HG02943 (cell line): ENCODE data around the gene ENO4.

Experiments used
- ATAC-seq: cut with Tn5 transposase; IDR thresholded peaks from one replicate; pipeline ENCODE4 v1.9.1; 2021; ENCODE audit warnings: mild to moderate bottlenecking, low read depth, moderate library complexity; ENCODE audit not compliant: unreplicated experiment

ENO4 gene

GRCh38 chr10:116910910-116911309 lies 61.6 kb downstream of the ENO4 start:
- ATAC-seq, result no peak

DNA sequence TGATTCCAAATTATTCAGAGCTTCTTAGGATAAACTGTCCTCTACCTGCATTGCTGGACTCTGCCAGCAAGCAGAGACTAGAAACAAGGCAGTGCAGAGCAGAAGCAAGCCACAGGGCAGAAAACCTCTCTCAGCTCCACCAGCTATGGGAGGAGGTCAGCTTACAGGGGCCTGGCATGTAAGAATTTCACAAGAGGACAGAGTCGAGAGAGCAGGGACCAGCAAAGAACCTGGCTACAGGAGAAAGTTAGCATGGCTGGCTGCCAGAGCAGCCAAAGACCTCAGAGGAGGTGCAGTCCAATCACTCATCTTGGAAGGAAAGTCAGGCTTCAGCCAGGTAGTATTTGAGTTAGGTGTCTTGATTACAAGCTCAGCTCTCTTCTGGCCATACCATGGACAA lies 62.9 kb downstream of the ENO4 start:
- ATAC-seq, result no peak

DNA sequence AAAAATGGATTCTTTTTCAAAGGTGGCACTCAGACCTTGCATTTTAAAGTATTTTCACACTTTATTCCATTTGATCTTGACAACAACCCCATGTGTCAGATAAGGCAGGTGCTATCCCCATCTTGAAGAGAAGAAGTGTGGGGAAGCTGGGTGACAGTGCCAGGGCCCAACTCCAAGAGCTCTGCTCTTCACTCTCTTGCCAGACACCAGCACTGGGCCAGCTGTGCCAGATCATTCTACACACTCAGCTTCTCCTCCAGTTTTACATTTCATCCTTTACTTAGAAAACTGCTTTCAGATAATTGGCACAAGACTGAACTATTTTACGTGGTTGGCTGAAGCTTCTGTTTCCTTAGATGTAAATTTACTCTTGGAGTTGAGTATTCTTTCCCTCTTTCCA lies 64.4 kb downstream of the ENO4 start:
- no peak for ATAC-seq

- no peak for ATAC-seq
Measured at GRCh38 chr10:116915340-116915739, 66.0 kb downstream of the ENO4 start.

GRCh38 chr10:116917481-116917880 lies 68.2 kb downstream of the ENO4 start:
- ATAC-seq, result no peak

DNA sequence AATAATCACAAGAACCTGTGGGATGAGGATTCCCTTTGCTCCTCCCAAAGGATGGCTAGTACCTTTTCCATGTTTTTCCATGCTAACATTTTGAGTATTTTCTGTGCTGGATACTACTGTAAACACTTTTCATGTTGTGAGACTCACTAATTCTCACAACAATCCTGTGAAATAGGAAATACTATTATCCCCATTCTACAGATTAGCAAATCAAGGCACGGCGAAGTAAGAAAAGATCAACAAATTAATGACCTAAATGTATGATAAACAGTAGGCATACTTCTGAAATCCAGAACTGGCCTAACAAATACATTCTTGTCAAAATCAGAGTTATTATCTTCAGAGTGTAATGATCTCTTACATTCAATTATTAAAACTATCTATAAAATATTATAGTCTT lies 69.3 kb downstream of the ENO4 start:
- ATAC-seq, result no peak

DNA sequence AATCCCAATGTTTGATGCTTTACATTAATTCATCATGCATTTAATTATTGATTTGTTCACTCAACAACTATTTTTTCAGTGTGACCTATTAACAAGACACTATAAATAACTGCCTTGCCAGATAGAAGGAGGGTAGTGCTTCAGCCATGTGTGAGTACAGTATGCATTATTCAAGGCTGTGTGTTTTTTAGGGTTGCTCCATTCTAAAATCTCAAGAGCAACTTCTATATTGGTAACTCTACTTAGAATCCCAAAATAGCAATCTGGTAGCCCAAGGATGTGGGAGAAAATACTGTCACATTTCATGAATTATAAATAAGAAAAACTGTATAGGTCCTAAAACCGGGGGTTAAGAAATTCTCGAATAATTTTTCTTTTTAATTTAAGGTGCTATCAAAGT lies 69.9 kb downstream of the ENO4 start:
- no peak for ATAC-seq

DNA sequence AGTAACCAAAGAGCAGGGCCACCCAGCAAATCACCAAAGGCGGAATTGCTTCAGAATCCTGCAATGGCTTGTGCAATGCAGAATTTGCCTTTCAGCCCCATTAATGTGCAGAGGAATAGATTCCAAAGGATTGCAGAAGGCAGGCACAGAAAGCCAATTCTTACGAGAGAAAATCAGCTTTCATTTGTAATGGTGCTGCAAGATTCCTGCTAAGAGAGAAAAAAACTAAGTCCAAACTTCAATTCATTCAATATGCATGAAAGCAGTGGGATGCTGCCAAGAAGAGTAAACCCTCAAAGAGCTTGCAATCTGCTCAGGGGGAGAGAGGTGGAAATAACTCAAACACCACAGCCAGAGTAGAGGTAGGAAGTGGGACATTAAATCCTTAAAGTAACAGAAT lies 70.4 kb downstream of the ENO4 start:
- no peak for ATAC-seq

DNA sequence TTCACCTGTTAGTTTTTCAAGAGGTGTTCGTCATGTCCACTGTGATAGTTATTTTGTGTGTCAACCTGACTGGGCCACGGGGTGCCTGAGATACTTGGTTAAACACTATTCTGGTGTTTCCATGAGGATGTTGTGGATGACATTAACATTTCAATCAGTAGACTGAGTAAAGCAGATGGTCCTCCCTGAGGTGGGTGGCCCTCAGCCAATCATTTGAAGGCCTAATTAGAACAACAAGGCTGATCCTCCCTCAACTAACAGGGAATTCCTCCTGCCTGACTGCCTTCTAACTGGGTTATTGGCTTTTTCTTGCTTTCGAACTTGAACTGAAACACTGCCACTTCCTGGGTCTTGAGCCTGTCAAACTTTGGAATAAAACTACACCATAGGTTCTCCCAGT lies 75.8 kb downstream of the ENO4 start:
- ATAC-seq, result no peak

GRCh38 chr10:116926426-116926825 lies 77.1 kb downstream of the ENO4 start:
- no peak for ATAC-seq

DNA sequence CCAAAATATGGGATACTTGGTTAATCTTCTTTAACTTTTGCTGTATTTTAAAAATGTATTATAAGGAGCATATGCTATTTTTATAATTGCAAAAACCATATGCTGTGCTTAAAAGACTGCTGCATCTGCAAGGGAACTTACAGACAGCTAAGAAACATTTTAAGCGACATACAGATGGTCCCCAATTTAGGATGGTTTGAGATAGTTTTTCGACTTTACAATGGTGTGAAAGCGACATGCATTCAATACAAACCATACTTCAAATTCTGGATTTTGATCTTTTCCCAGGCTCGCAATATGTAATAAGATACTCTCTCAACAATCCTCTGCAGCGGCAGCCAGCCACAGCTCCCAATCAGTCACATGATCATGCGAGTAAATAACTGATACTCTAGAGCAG lies 82.5 kb downstream of the ENO4 start:
- ATAC-seq, result no peak
